ENCODE measurements around the gene SLIT3.
A peak's percentile ranks its signal among the peaks of the same experiment; 100 is the strongest.

The SLIT3 gene

GRCh38 chr5:168844922-168845296 is 456.0 kb downstream of the SLIT3 start:
- no peak for DNase-seq

- no peak for DNase-seq
Observed at GRCh38 chr5:168844016-168844921, 456.7 kb downstream of the SLIT3 start.

DNA sequence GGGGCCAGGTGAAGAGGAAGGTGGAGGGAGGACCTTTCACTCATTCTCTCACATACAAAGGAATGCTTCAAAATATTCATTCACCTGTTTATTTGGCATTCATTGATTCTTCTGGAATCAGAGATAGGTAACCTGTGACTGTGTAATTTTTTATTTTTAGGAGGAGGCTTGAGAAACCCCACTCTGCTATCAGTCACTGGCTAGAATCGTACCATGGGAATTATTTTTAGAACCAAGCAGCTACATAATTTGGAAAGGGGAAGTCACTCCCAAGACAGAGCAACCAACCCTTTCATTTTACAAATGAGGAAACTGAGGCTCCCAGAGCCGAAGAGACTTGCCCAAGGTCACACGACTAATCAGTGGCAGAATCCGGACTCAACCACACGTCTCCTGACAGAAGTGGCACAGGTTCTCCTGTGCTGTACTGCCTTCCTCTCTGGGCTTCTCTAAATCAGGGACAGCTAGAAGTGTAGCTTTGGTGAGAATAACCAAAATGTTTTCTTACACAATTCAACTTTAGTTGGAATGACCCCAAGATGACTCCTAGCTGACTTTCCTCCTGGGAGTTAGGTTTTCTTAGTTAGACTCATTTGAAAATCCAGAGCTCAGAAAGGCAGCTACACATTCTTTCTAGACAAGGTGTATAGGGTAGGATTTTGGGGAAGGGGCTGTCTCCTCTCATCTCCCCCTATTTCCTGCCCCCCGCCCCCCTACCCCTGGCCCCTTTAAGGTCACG is 457.5 kb downstream of the SLIT3 start:
- DNase-seq, result no peak

- no peak for DNase-seq
Observed at GRCh38 chr5:168842571-168843205, 458.3 kb downstream of the SLIT3 start.

- no peak for DNase-seq
Observed at GRCh38 chr5:168837852-168838251, 463.1 kb downstream of the SLIT3 start.

GRCh38 chr5:168836603-168837231 is 464.2 kb downstream of the SLIT3 start:
- DNase-seq, result no peak

DNA sequence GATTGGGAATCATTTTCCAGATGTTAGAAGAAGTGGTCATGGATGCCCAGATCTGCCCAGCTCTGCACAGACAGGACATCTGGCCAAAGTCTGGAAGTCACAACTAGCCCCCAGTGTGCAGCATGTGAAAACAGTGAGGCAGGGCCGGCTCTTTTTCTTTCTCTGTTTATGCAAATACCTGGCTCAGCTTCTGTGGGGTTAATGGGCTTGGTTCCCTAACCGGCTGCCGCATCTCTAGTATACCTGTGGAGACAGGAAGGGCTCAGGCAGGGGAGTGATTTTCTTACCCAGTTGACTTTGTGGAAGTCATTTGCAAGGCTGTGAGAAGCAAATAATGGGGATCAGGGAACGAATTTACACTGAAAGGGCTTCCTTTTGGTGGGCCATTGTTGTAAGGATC is 467.0 kb downstream of the SLIT3 start:
- DNase-seq, result peak; percentile 70 to 87

- no peak for DNase-seq
Observed at GRCh38 chr5:168833383-168833782, 467.6 kb downstream of the SLIT3 start.

DNA sequence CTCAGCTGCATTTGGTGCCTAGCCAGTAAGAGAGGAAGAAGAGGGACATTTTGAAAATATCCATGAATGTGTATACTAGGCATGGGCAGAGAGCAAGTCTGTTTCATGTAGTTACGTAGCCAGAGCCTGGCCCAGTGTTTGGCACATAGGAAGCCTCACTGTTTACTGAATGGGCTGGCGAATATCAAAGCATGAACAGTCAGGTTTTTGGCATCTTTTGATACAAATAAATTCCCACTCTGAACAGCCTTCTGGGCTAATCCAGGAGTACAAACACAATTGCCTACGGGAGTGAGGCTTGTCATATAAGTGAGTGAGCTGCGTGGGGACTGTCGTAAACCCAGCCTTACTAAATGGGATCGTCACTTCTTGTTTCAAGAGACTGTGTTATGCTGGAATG is 468.6 kb downstream of the SLIT3 start:
- DNase-seq, result no peak

- no peak for DNase-seq
Observed at GRCh38 chr5:168831383-168831782, 469.6 kb downstream of the SLIT3 start.

DNA sequence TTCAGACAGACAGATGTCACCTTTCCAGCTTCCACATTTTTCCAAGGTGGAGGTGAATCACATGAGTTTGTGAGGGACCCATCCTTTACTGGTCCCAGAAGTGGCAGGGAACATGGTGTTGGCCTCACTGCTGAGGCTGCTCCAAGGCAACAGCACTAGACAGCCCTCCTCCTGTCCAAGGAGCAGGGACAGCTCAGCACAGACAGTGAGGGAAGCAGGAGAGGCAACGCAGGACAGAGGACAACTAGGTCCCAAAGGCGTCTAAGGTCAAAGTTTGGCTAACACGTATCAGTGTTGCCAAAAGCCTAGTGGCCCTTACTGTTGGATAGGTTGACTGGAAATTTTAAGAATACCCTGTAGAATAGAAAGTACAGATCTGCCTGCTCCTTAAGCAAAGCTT is 470.1 kb downstream of the SLIT3 start:
- DNase-seq, result no peak

GRCh38 chr5:168829922-168830417 is 471.0 kb downstream of the SLIT3 start:
- DNase-seq, result no peak

DNA sequence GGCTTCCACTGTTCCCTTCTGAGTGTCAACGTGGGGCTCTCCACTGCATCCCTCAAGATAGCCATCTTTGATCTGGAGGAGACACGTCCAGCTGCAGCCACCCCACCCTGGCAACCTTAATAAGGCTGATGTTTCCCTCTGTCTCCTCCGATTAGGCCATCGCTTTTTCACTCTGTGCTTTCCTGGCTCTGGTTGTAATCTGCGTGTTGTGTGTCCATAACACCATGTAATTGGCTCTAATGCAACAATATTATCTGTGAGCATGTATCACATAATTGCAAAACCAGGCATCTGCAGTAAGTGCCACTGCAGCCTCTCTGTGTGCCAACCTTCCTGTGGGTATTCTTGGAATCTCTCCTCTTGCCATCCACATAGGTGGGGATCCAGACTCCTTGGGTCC is 471.9 kb downstream of the SLIT3 start:
- no peak for DNase-seq

- no peak for DNase-seq
Observed at GRCh38 chr5:168827636-168828035, 473.3 kb downstream of the SLIT3 start.

DNA sequence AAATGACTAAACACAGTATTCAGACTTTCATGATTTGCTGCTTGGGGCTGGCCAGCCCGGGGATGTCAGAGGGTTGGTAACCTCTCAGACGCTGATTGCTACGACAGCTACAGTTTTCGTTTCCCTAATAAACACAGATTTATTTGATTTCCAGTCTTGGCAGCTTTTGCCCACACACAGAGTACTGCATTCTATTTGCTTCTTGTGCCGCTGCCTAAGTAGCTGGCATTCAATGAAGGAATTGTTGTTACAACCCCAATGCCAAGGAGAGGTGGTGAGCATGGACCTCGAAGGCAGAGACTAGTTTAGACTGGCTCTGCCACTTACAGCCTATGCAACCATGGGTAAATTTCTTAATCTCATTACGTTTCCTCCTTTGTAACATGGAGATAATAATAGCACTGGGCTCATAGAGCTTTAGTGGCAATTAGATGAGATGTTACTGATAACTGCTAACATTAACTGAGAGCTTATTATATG is 474.7 kb downstream of the SLIT3 start:
- no peak for DNase-seq

- DNase-seq, result no peak
Observed at GRCh38 chr5:168822745-168823281, 478.1 kb downstream of the SLIT3 start.

DNA sequence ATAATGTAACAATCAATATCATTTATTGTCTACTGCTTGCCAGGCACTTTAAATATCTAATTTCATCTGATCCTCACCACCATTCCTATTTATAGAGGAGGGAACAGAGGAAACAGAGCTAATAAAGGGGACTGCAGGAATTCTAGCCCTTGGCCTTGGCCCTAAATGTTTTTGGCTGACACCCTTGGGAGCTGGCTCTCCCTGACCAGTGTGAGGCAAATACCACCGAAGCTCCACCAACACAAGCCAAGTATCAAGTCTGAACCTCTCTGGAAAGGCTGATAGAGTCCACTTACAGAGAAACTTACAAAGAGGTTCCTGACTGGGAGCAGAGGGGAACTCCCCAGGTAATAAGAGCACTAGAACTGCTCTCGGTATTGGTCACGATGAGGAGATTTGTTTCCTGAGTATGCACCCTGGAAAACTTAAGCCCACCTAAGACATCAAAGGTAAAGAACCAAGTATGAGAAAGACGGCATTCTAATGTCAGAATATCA is 478.6 kb downstream of the SLIT3 start:
- no peak for DNase-seq

DNA sequence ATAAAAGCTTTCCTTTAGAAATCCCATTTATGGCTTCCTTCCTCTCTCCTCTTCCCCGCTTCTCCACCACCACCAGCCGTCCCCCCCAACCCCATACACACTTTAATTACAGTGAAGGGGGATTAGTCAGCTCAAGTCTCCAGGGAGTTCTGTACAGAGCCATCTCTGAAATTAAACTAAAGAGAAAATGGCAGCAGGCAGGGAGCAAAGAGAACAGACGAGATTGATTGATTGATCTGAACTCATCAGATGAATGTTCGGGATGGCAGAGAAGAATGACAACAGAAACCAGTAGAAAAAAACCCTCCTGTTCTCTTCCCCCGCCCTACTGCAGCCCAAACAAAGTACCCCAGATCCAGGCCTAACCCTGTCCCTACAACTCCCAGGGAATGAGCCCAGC is 480.1 kb downstream of the SLIT3 start:
- no peak for DNase-seq

DNA sequence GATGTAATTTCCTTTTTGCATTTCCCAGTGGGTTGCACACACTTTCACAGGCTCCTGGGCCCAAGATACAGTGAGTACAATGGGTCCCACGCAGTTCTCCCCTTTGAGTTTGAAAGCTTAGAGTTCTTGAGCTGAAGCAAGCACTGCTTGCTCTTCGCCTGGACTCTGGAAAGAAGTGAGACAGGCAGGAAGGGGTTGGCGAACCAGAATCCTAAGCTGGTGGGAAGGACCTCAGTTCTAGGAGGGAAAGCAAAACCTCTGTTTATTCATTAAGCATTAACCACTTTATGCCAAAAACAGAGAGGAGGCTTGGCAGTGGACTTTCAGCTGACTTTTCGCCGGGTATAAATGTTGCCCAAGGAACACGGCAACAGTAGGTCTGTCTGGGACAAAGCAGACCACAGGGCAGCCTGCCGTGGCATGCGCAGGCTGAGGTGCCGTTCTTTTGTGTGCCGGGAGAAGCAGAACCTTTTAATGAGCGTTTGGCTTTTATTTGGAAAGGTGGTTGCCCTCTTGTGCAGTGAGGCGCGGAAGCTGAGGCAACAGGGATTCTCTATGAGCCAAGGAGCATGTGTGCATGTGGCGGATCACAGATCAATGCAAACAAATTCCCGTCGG is 481.8 kb downstream of the SLIT3 start:
- DNase-seq, result no peak

GRCh38 chr5:168818558-168818957 is 482.4 kb downstream of the SLIT3 start:
- DNase-seq, result no peak

GRCh38 chr5:168817591-168817990 is 483.3 kb downstream of the SLIT3 start:
- no peak for DNase-seq

GRCh38 chr5:168816661-168817060 is 484.3 kb downstream of the SLIT3 start:
- no peak for DNase-seq
